Calu3 (cell line): ENCODE data around the gene CHN1. TPM values are rescaled to one million over a fixed set of nuclear protein-coding genes. Genes with fewer than 3 reads are reported as not detected.

Source experiments
- BruUV-seq: library from RNA; stranded (reverse); fragments of 400-500 nt; replicated peaks from 2 replicates; lab custom pipeline; 2021; lab: Mats Ljungman, UMichigan
- CTCF ChIA-PET: fragments of 300-600 bp; sonication (Branson Sonifier 250); formaldehyde crosslinking; loops from one replicate; lab custom pipeline; 2022; ENCODE audit warnings: antibody characterized with exemption; lab: Charles Lee
- DNase-seq: peaks from one replicate; pipeline ENCODE4 v3.0.0; 2022
- H3K27ac Mint-ChIP-seq: one replicate; pipeline ENCODE4 v1.8.0; 2022; ENCODE audit warnings: mixed read lengths; ENCODE audit not compliant: unreplicated experiment
- H3K27me3 Mint-ChIP-seq: one replicate; pipeline ENCODE4 v1.8.0; 2022; ENCODE audit warnings: mixed read lengths; ENCODE audit not compliant: unreplicated experiment
- H3K36me3 Mint-ChIP-seq: one replicate; pipeline ENCODE4 v1.8.0; 2022; ENCODE audit warnings: mild to moderate bottlenecking, moderate library complexity, mixed read lengths; ENCODE audit not compliant: insufficient read depth, unreplicated experiment
- H3K4me1 Mint-ChIP-seq: one replicate; pipeline ENCODE4 v1.8.0; 2022; ENCODE audit warnings: mild to moderate bottlenecking, low read depth, mixed read lengths; ENCODE audit not compliant: unreplicated experiment
- H3K4me3 Mint-ChIP-seq: one replicate; pipeline ENCODE4 v1.8.0; 2022; ENCODE audit warnings: mild to moderate bottlenecking, low read depth, moderate library complexity, mixed read lengths; ENCODE audit not compliant: unreplicated experiment
- H3K9me3 Mint-ChIP-seq: one replicate; pipeline ENCODE4 v1.8.0; 2022; ENCODE audit warnings: low read depth, mixed read lengths; ENCODE audit not compliant: unreplicated experiment
- CTCF ChIP-seq: fragments of 200-600 bp; IDR thresholded peaks from one replicate; pipeline ENCODE4 v1.8.0; 2022; ENCODE audit warnings: antibody characterized with exemption; ENCODE audit not compliant: unreplicated experiment
- intact Hi-C: fragments of 100-400 bp; cut with micrococcal nuclease; formaldehyde crosslinking; loops from one replicate; pipeline ENCODE4 v1.10.0; 2022; ENCODE audit not compliant: unreplicated experiment
- total RNA-seq: library from RNA; stranded (reverse); gene quantifications from 2 replicates; pipeline ENCODE4 v1.2.3, GENCODE V29; 2022

The CHN1 gene
- total RNA-seq, 1 experiment from 2014 or later: 2.4 TPM

- Mint-ChIP-seq H3K4me3 (no peak overlapping the region), H3K27me3 (no peaks in the 10 kb centered on the region), H3K4me1 (no peaks in the 10 kb centered on the region), H3K9me3 (no peaks in the 10 kb centered on the region), H3K36me3 (no peaks in the 10 kb centered on the region), H3K27ac (no peak overlapping the region)
- CTCF ChIA-PET: interaction anchor here (2.1 to 2.3 kb wide), 2 partner anchors 214 kb away, joined by 11 to 23 read pairs; no protein-coding TSS in a partner anchor
- no peak for DNase-seq
- intact Hi-C loops: loop anchor here (1.0 kb wide), 2 partner anchors 214 to 285 kb away; no protein-coding TSS in a partner anchor
- no TSS peak for BruUV-seq
- no peak for TF ChIP-seq CTCF
Measured at GRCh38 chr2:174985614-174986013, 19.6 kb downstream of the CHN1 start.

GRCh38 chr2:174984561-174984960, 20.6 kb downstream of the CHN1 start:
- DNase-seq: no peak
- H3K36me3 Mint-ChIP-seq: no peaks in the 10 kb centered on the region
- no peaks in the 10 kb centered on the region for H3K27me3 Mint-ChIP-seq
- H3K27ac Mint-ChIP-seq: no peak overlapping the region
- CTCF ChIA-PET: interaction anchor here (0.6 to 2.3 kb wide), 2 partner anchors 13 to 213 kb away, joined by 3 to 23 read pairs; no protein-coding TSS in a partner anchor
- no peak overlapping the region for H3K4me3 Mint-ChIP-seq
- no peaks in the 10 kb centered on the region for H3K4me1 Mint-ChIP-seq
- BruUV-seq: no TSS peak
- no peak for TF ChIP-seq CTCF
- no peaks in the 10 kb centered on the region for H3K9me3 Mint-ChIP-seq
- intact Hi-C loops: no loop called here

GRCh38 chr2:174981331-174981730, 23.9 kb downstream of the CHN1 start:
- intact Hi-C loops: no loop called here
- Mint-ChIP-seq H3K36me3 (no peaks in the 10 kb centered on the region), H3K9me3 (no peaks in the 10 kb centered on the region), H3K4me1 (no peaks in the 10 kb centered on the region), H3K4me3 (no peak overlapping the region), H3K27me3 (no peaks in the 10 kb centered on the region), H3K27ac (no peak overlapping the region)
- CTCF ChIA-PET: no interaction called here
- no TSS peak for BruUV-seq
- no peak for TF ChIP-seq CTCF
- DNase-seq: no peak

DNA sequence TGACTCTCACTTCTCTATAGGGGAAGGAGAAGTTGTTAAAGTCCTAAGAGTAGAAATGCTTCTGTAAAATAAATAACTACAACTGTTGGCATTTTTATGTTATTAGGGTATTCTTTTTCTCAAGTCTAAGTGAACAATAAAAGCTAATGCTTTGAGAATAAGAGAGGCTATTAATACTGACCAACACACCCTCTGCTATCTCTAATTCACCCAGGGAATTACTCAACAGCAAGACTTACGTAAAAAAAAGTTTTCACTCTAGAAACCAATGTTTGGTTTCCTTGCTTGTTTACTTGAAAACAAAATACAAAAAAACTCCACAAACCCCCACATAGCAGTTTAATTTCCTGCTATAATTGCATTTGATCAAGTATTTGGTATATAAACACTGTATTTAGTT, 25.2 kb downstream of the CHN1 start:
- intact Hi-C loops: no loop called here
- no peaks in the 10 kb centered on the region for H3K27me3 Mint-ChIP-seq
- no peak for TF ChIP-seq CTCF
- no peaks in the 10 kb centered on the region for H3K9me3 Mint-ChIP-seq
- H3K4me3 Mint-ChIP-seq: no peak overlapping the region
- no peak overlapping the region for H3K27ac Mint-ChIP-seq
- DNase-seq: no peak
- BruUV-seq: no TSS peak
- CTCF ChIA-PET: interaction anchor here (0.7 kb wide), 1 partner anchor 127 kb away, joined by 3 read pairs; no protein-coding TSS in a partner anchor
- no peaks in the 10 kb centered on the region for H3K36me3 Mint-ChIP-seq
- H3K4me1 Mint-ChIP-seq: no peaks in the 10 kb centered on the region
